ENCODE measurements around the gene GYS1. TPM values are rescaled to one million over a fixed set of nuclear protein-coding genes. Genes with fewer than 3 reads are reported as not detected.
"Not testable (repeated sequence)": the region's sequence is repeated elsewhere in the genome, so short reads cannot be mapped to it uniquely, and the experiment has no call there.

GYS1 gene
- total RNA-seq, 4 donors from 2014 or later = 110 to 221 (median 126) TPM

GRCh38 chr19:48922548-48923490 lies 70.3 kb downstream of the GYS1 start:
- in situ Hi-C loops (cut with MboI; ENCODE audit: low sequenced_read_pairs in 4 of 4) = no loop called here
- peaks cover 0 to 52% of the 10 kb centered on the region in 2 donors for H3K36me3 ChIP-seq
- ATAC-seq = no peak
- TF ChIP-seq POLR2A (IDR thresholded peaks at IDR 0.05) (no peak), CTCF (IDR thresholded peaks at IDR 0.05 in 4 of 5, conservative IDR thresholded peaks at IDR 0.05 in 1 of 5) (no peak)
- no peak overlapping the region for H3K4me3 ChIP-seq
- no peaks in the 10 kb centered on the region for H3K4me1 ChIP-seq
- no peak for DNase-seq
- H3K27ac ChIP-seq = no peak overlapping the region
- H3K9me3 ChIP-seq = no peaks in the 10 kb centered on the region
- no peaks in the 10 kb centered on the region for H3K27me3 ChIP-seq
- intact Hi-C loops (cut with DNase I; ENCODE audit: low total_unique reads) = no loop called here

GRCh38 chr19:48921721-48922500 lies 71.2 kb downstream of the GYS1 start:
- H3K4me1 ChIP-seq = no peaks in the 10 kb centered on the region
- H3K27me3 ChIP-seq = no peaks in the 10 kb centered on the region
- in situ Hi-C loops (cut with MboI; ENCODE audit: low sequenced_read_pairs in 4 of 4) = no loop called here
- ATAC-seq (no peak), DNase-seq (no peak)
- H3K4me3 ChIP-seq = no peak overlapping the region
- no peak overlapping the region for H3K27ac ChIP-seq
- TF ChIP-seq CTCF (IDR thresholded peaks at IDR 0.05 in 4 of 5, conservative IDR thresholded peaks at IDR 0.05 in 1 of 5) (no peak), POLR2A (IDR thresholded peaks at IDR 0.05) (no peak)
- intact Hi-C loops (cut with DNase I; ENCODE audit: low total_unique reads) = no loop called here
- H3K36me3 ChIP-seq = peaks cover 0 to 52% of the 10 kb centered on the region in 2 donors
- H3K9me3 ChIP-seq = no peaks in the 10 kb centered on the region

GRCh38 chr19:48920949-48921348 lies 72.2 kb downstream of the GYS1 start:
- intact Hi-C loops (cut with DNase I; ENCODE audit: low total_unique reads) = no loop called here
- DNase-seq = no peak
- H3K4me1 ChIP-seq = no peaks in the 10 kb centered on the region
- ATAC-seq = no peak
- H3K27me3 ChIP-seq = no peaks in the 10 kb centered on the region
- H3K27ac ChIP-seq = no peak overlapping the region
- peaks cover 0 to 61% of the 10 kb centered on the region in 2 donors for H3K36me3 ChIP-seq
- no peak overlapping the region for H3K4me3 ChIP-seq
- H3K9me3 ChIP-seq = no peaks in the 10 kb centered on the region
- in situ Hi-C loops (cut with MboI; ENCODE audit: low sequenced_read_pairs in 4 of 4) = no loop called here
- no peak for TF ChIP-seq POLR2A (IDR thresholded peaks at IDR 0.05)

GRCh38 chr19:48919271-48919670 lies 73.8 kb downstream of the GYS1 start:
- H3K27ac ChIP-seq; intact Hi-C loops (cut with DNase I; ENCODE audit: low total_unique reads); DNase-seq; in situ Hi-C loops (cut with MboI; ENCODE audit: low sequenced_read_pairs in 4 of 4); H3K4me1 ChIP-seq; H3K4me3 ChIP-seq; ATAC-seq; H3K27me3 ChIP-seq; H3K9me3 ChIP-seq: not testable (repeated sequence)
- peaks cover 0 to 77% of the 10 kb centered on the region in 2 donors for H3K36me3 ChIP-seq

GRCh38 chr19:48918801-48919247 lies 74.3 kb downstream of the GYS1 start:
- H3K4me1 ChIP-seq = no peaks in the 10 kb centered on the region
- TF ChIP-seq POLR2A (IDR thresholded peaks at IDR 0.05) (no peak), CTCF (IDR thresholded peaks at IDR 0.05 in 4 of 5, conservative IDR thresholded peaks at IDR 0.05 in 1 of 5) (no peak)
- H3K27me3 ChIP-seq = no peaks in the 10 kb centered on the region
- H3K27ac ChIP-seq = no peak overlapping the region
- intact Hi-C loops (cut with DNase I; ENCODE audit: low total_unique reads) = no loop called here
- peaks cover 0 to 80% of the 10 kb centered on the region in 2 donors for H3K36me3 ChIP-seq
- no peaks in the 10 kb centered on the region for H3K9me3 ChIP-seq
- DNase-seq (no peak), ATAC-seq (peak; percentile 23 to 31)
- H3K4me3 ChIP-seq = no peak overlapping the region
- in situ Hi-C loops (cut with MboI; ENCODE audit: low sequenced_read_pairs in 4 of 4) = no loop called here

Small RNAs within 50 kb of the gene (microRNA-seq; reads per million reads assigned to microRNA genes)
- 0 reads per million in 2 donors for gene MIR6798 (ENCODE audit: borderline replicate concordance in 2 of 2)

Other genes starting within 250 kb of the GYS1 start
- 1 to 10 TPM in 1 of 4 donors, not detected in 3; 2.1 TPM for gene IZUMO1, start 246.4 kb downstream of the GYS1 start, total RNA-seq
- 1 to 10 TPM in 2 of 4 donors, under 1 TPM in 2; 0.61 to 1.3 (median 0.98) TPM for gene FUT1, start 240.7 kb downstream of the GYS1 start, total RNA-seq
- not detected for gene FGF21, start 237.8 kb downstream of the GYS1 start, total RNA-seq
- 10 to 100 TPM; 28.0 to 56.6 (median 43.8) TPM for gene BCAT2, start 182.3 kb downstream of the GYS1 start, total RNA-seq
- gene HSD17B14, start 156.8 kb downstream of the GYS1 start, total RNA-seq = 1 to 10 TPM in 3 of 4 donors, not detected in 1; 1.2 to 1.9 (median 1.7) TPM
- gene PLEKHA4, start 124.7 kb downstream of the GYS1 start, total RNA-seq = 1 to 10 TPM; 3.4 to 9.7 (median 6.3) TPM
- gene PPP1R15A, start 120.9 kb downstream of the GYS1 start, total RNA-seq = 10 to 100 TPM; 28.7 to 73.9 (median 39.8) TPM
- not detected for gene TULP2, start 94.6 kb downstream of the GYS1 start, total RNA-seq
- gene NUCB1, start 93.0 kb downstream of the GYS1 start, total RNA-seq = 100 to 1,000 TPM in 3 of 4 donors, 10 to 100 TPM in 1; 83.9 to 162 (median 148) TPM
- gene DHDH, start 59.6 kb downstream of the GYS1 start, total RNA-seq = not detected
- 10 to 100 TPM in 3 of 4 donors, 1 to 10 TPM in 1; 7.9 to 21.8 (median 18.0) TPM for gene BAX, start 38.4 kb downstream of the GYS1 start, total RNA-seq
- 1,000 to 10,000 TPM in 3 of 4 donors, 100 to 1,000 TPM in 1; 894 to 1,364 (median 1,121) TPM for gene FTL, start 28.0 kb downstream of the GYS1 start, total RNA-seq
- gene RUVBL2, start 578 bp upstream of the GYS1 start, total RNA-seq = 100 to 1,000 TPM; 134 to 185 (median 146) TPM
- 1 to 10 TPM in 1 of 4 donors, not detected in 3; 1.9 TPM for gene LHB, start 23.8 kb upstream of the GYS1 start, total RNA-seq
- gene CGB3, start 31.0 kb upstream of the GYS1 start, total RNA-seq = not detected
- gene CGB2, start 38.6 kb upstream of the GYS1 start, total RNA-seq = not detected
- not detected for gene CGB1, start 43.6 kb upstream of the GYS1 start, total RNA-seq
- not detected for gene CGB5, start 50.5 kb upstream of the GYS1 start, total RNA-seq
- not detected for gene CGB8, start 55.8 kb upstream of the GYS1 start, total RNA-seq
- 1 to 10 TPM in 1 of 4 donors, under 1 TPM in 1, not detected in 2; 0.42 to 1.1 TPM for gene CGB7, start 64.4 kb upstream of the GYS1 start, total RNA-seq
- 1 to 10 TPM; 1.3 to 6.8 (median 2.9) TPM for gene NTF4, start 71.5 kb upstream of the GYS1 start, total RNA-seq
- 10 to 100 TPM in 3 of 4 donors, 1 to 10 TPM in 1; 4.3 to 20.2 (median 13.9) TPM for gene KCNA7, start 79.4 kb upstream of the GYS1 start, total RNA-seq
- 100 to 1,000 TPM in 2 of 4 donors, 10 to 100 TPM in 2; 55.6 to 305 (median 107) TPM for gene SNRNP70, start 92.1 kb upstream of the GYS1 start, total RNA-seq
- gene LIN7B, start 121.1 kb upstream of the GYS1 start, total RNA-seq = 10 to 100 TPM; 25.7 to 97.9 (median 34.0) TPM
- gene C19orf73, start 125.8 kb upstream of the GYS1 start, total RNA-seq = 10 to 100 TPM in 1 of 4 donors, 1 to 10 TPM in 3; 1.3 to 11.7 (median 3.5) TPM
- 1 to 10 TPM; 1.9 to 4.1 (median 3.0) TPM for gene PPFIA3, start 126.2 kb upstream of the GYS1 start, total RNA-seq
- 100 to 1,000 TPM; 190 to 537 (median 300) TPM for gene HRC, start 162.1 kb upstream of the GYS1 start, total RNA-seq
- 10 to 100 TPM; 10.4 to 11.5 (median 11.3) TPM for gene TRPM4, start 164.5 kb upstream of the GYS1 start, total RNA-seq

All from gastrocnemius medialis (tissue), 4 donors.